ENCODE results near the gene TP53TG5. TPM values are rescaled to one million over a fixed set of nuclear protein-coding genes. Genes with fewer than 3 reads are reported as not detected.

Gene TP53TG5
- total and polyA plus RNA-seq, 10 of the 15 experiments (the other 5 are each of a cell fraction or from before 2014, with no cell fraction given): 0.24 TPM; not detected in 9

GRCh38 chr20:45377269-45377668, 856 bp downstream of the TP53TG5 start (continued):
- TF ChIP-seq ZNF592 (IDR thresholded peaks at IDR 0.05) (no peak), RAD21 (IDR thresholded peaks at IDR 0.05; ENCODE audit: insufficient read depth, low read depth, low read length) (no peak), EED (IDR thresholded peaks at IDR 0.05; ENCODE audit: low read depth) (no peak), ZNF384 (IDR thresholded peaks at IDR 0.05; ENCODE audit: borderline replicate concordance, low read depth, low read length) (no peak), NRF1 (conservative IDR thresholded peaks at IDR 0.05; ENCODE audit: low read depth, low read length) (no peak), POLR2AphosphoS5 (IDR thresholded peaks at IDR 0.05; ENCODE audit: low read length) (no peak), EGR1 (IDR thresholded peaks at IDR 0.05; ENCODE audit: borderline replicate concordance in 1 of 2, low read depth in 2 of 2, low read length in 2 of 2) (no peak), HCFC1 (IDR thresholded peaks at IDR 0.05; ENCODE audit: low read length) (no peak)

DNA sequence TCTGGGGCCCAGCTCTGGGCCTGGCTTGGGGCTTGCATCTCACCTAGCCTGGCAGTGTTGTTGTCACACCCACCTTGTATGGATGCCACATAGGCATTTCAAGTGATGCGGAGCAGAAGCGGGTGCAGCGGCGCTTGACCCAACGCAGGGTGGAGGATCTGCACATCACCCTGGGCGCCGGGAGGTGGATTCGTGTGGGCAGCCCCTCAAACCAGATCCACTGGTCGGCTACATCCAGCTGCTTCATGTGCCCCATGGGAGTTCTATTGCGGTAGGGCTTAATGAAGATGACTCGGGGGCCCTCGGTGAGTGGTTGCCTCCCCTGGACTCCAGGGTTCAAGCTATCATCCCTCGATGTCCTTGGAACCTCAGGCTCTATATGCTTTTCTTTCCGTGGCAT, 3.2 kb downstream of the TP53TG5 start:
- FAIRE-seq (no peak), ATAC-seq (no peak), DNase-seq (ENCODE audit: low read depth, low spot score) (no peak)
- Histone ChIP-seq H3K4me2 (ENCODE audit: control insufficient read depth, insufficient read depth) (no peak overlapping the region), H3K27ac (ENCODE audit: control insufficient read depth, insufficient read depth) (no peak overlapping the region), H3K27me3 (replicated peaks in 1 of 2; ENCODE audit: control insufficient read depth in 2 of 2, insufficient read depth in 2 of 2, low read length in 1 of 2) (no peaks in the 10 kb centered on the region), H3K4me1 (ENCODE audit: control insufficient read depth, insufficient read depth, low read length) (peaks cover 6% of the 10 kb centered on the region), H3K79me2 (ENCODE audit: control insufficient read depth, insufficient read depth, low read length) (no peaks in the 10 kb centered on the region), H3K4me3 (no peak overlapping the region), H3K36me3 (ENCODE audit: control insufficient read depth in 2 of 2, insufficient read depth in 2 of 2, low read length in 1 of 2) (no peaks in the 10 kb centered on the region), H3K9me3 (replicated peaks; ENCODE audit: control insufficient read depth, insufficient read depth, low read length) (no peaks in the 10 kb centered on the region), H2AFZ (ENCODE audit: control insufficient read depth, low read depth, low read length) (no peak overlapping the region), H4K20me1 (ENCODE audit: control insufficient read depth, insufficient read depth) (no peaks in the 10 kb centered on the region), H3K9ac (ENCODE audit: control insufficient read depth, insufficient read depth, low read length) (no peak overlapping the region)
- POLR2A ChIA-PET: interaction anchor here (0.9 to 2.5 kb wide), 2 partner anchors 41 to 62 kb away, joined by 3 to 8 read pairs; partner anchors contain the start of gene PIGT
- SMC1A ChIA-PET (ENCODE audit: uncharacterized antibody, unreplicated experiment): interaction anchor here (1.2 to 19.8 kb wide), 8 partner anchors 12 to 396 kb away, joined by 3 to 440 read pairs (median 7); partner anchors contain the start of gene SYS1
- RAD21 ChIA-PET (ENCODE audit: unreplicated experiment): interaction anchor here (2.0 to 17.6 kb wide), 4 partner anchors 12 to 75 kb away, joined by 8 to 394 read pairs (median 21); partner anchors contain the start of gene SYS1
- WGBS (ENCODE audit: insufficient coverage, insufficient replicate concordance, low lambda C conversion rate, missing lambda C conversion rate): 93% methylated on average over 14 of the region's 14 CpGs
- intact Hi-C loops (cut with micrococcal nuclease; ENCODE audit: unreplicated experiment): loop anchor here (1.0 kb wide), 1 partner anchor 62 kb away; no protein-coding TSS in a partner anchor
- CTCF ChIA-PET: interaction anchor here (1.4 to 19.4 kb wide), 9 partner anchors 13 to 79 kb away, joined by 3 to 685 read pairs (median 24); partner anchors contain the start of genes PIGT and SYS1
- no TSS peak for BruUV-seq (replicated peaks)
- in situ Hi-C loops (cut with MboI): loop anchor here (5.0 kb wide), 1 partner anchor 62 kb away; no protein-coding TSS in a partner anchor
- TF ChIP-seq CBX5 (IDR thresholded peaks at IDR 0.05; ENCODE audit: low read depth) (no peak), ZNF592 (IDR thresholded peaks at IDR 0.05) (no peak), POLR2AphosphoS2 (IDR thresholded peaks at IDR 0.05; ENCODE audit: low read depth, low read length) (no peak), RAD21 (IDR thresholded peaks at IDR 0.05; ENCODE audit: insufficient read depth, low read depth, low read length) (no peak), JUND (IDR thresholded peaks at IDR 0.05; ENCODE audit: low read depth, low read length) (no peak)

All from GM12878 (cell line).